ENCODE data around the gene THSD4.

- TF ChIP-seq POLR2AphosphoS5 (IDR thresholded peaks at IDR 0.05; ENCODE audit: borderline replicate concordance, low read depth, low read length) (no peak), EZH2 (IDR thresholded peaks at IDR 0.05) (no peak)
Measured at GRCh38 chr15:71153823-71154524, 38.7 kb downstream of the THSD4 start.

All from SK-N-MC (cell line).